Osteocyte (in vitro differentiated cells): ENCODE results near the gene CXXC5. TPM values are rescaled to one million over a fixed set of nuclear protein-coding genes. Genes with fewer than 3 reads are reported as not detected.
A peak's percentile ranks its signal among the peaks of the same experiment; 100 is the strongest.

Source experiments
- DNase-seq: peaks from one replicate; pipeline ENCODE4 v3.0.0; 2021; ENCODE audit warnings: mixed read lengths; ENCODE audit not compliant: unreplicated experiment; ENCODE audit errors: extremely low spot score
- H3K27ac Mint-ChIP-seq: one replicate; pipeline ENCODE4 v1.8.0; 2021; ENCODE audit warnings: mild to moderate bottlenecking, mixed read lengths; ENCODE audit not compliant: unreplicated experiment
- H3K27me3 Mint-ChIP-seq: one replicate; pipeline ENCODE4 v1.8.0; 2021; ENCODE audit warnings: mixed read lengths; ENCODE audit not compliant: unreplicated experiment
- H3K36me3 Mint-ChIP-seq: one replicate; pipeline ENCODE4 v1.8.0; 2021; ENCODE audit warnings: mixed read lengths; ENCODE audit not compliant: unreplicated experiment
- H3K4me1 Mint-ChIP-seq: one replicate; pipeline ENCODE4 v1.8.0; 2021; ENCODE audit warnings: mixed read lengths; ENCODE audit not compliant: unreplicated experiment
- H3K4me3 Mint-ChIP-seq: one replicate; pipeline ENCODE4 v1.8.0; 2021; ENCODE audit warnings: mild to moderate bottlenecking, moderate library complexity, mixed read lengths; ENCODE audit not compliant: unreplicated experiment
- H3K9me3 Mint-ChIP-seq: one replicate; pipeline ENCODE4 v1.8.0; 2021; ENCODE audit warnings: mixed read lengths; ENCODE audit not compliant: unreplicated experiment
- total RNA-seq: library from RNA; stranded (reverse); gene quantifications from 2 replicates; pipeline ENCODE4 v1.2.1, GENCODE V29; 2021
- TF ChIP-seq, protein P1 (sequence below): fragments of 200-600 bp; sonication (generic); IDR thresholded peaks from 2 replicates; pipeline ENCODE4 v1.5.0; 2021; ENCODE audit warnings: antibody characterized with exemption, mild to moderate bottlenecking, moderate library complexity

The CXXC5 gene
- total RNA-seq, 1 donor from 2014 or later = 259 TPM

DNA sequence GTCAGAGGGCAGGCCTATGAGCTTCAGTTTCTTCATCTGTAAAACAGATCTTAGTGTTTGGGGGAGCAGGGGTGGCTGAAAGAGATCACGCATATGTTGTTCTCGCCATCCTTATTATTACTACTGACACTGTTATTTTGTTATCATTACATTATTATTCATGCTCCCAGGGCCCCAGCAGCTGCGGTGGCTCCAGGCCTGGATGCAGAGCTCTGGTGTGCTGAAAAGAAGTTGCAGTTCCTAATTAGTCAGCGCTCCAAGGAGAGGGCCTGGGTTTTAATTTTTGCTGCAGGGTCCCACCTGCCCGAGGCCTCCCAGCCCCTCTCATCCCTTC, 19.5 kb downstream of the CXXC5 start:
- TF ChIP-seq, protein P1, sequence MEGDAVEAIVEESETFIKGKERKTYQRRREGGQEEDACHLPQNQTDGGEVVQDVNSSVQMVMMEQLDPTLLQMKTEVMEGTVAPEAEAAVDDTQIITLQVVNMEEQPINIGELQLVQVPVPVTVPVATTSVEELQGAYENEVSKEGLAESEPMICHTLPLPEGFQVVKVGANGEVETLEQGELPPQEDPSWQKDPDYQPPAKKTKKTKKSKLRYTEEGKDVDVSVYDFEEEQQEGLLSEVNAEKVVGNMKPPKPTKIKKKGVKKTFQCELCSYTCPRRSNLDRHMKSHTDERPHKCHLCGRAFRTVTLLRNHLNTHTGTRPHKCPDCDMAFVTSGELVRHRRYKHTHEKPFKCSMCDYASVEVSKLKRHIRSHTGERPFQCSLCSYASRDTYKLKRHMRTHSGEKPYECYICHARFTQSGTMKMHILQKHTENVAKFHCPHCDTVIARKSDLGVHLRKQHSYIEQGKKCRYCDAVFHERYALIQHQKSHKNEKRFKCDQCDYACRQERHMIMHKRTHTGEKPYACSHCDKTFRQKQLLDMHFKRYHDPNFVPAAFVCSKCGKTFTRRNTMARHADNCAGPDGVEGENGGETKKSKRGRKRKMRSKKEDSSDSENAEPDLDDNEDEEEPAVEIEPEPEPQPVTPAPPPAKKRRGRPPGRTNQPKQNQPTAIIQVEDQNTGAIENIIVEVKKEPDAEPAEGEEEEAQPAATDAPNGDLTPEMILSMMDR = no peak
- peak overlapping the region; percentile 81 for H3K27ac Mint-ChIP-seq
- H3K27me3 Mint-ChIP-seq = no peaks in the 10 kb centered on the region
- H3K4me1 Mint-ChIP-seq = peaks cover 88% of the 10 kb centered on the region
- H3K36me3 Mint-ChIP-seq = peaks cover 3% of the 10 kb centered on the region
- H3K4me3 Mint-ChIP-seq = peak overlapping the region; percentile 55
- no peaks in the 10 kb centered on the region for H3K9me3 Mint-ChIP-seq
- no peak for DNase-seq

- peaks cover 3% of the 10 kb centered on the region for H3K36me3 Mint-ChIP-seq
- peak overlapping the region; percentile 91 for H3K27ac Mint-ChIP-seq
- peak overlapping the region; percentile 55 for H3K4me3 Mint-ChIP-seq
- peaks cover 89% of the 10 kb centered on the region for H3K4me1 Mint-ChIP-seq
- DNase-seq = no peak
- H3K27me3 Mint-ChIP-seq = no peaks in the 10 kb centered on the region
- H3K9me3 Mint-ChIP-seq = no peaks in the 10 kb centered on the region
- TF ChIP-seq, protein P1 = no peak
Observed at GRCh38 chr5:139668064-139668880, 20.1 kb downstream of the CXXC5 start.

- Mint-ChIP-seq H3K36me3 (peaks cover 3% of the 10 kb centered on the region), H3K4me1 (peaks cover 91% of the 10 kb centered on the region), H3K9me3 (no peaks in the 10 kb centered on the region), H3K27me3 (no peaks in the 10 kb centered on the region), H3K27ac (peak overlapping the region; percentile 91), H3K4me3 (peak overlapping the region; percentile 51)
- DNase-seq = no peak
- TF ChIP-seq, protein P1 = no peak
Observed at GRCh38 chr5:139668924-139669661, 20.9 kb downstream of the CXXC5 start.

- H3K27me3 Mint-ChIP-seq = no peaks in the 10 kb centered on the region
- H3K9me3 Mint-ChIP-seq = no peaks in the 10 kb centered on the region
- TF ChIP-seq, protein P1 = no peak
- peak overlapping the region; percentile 45 for H3K4me3 Mint-ChIP-seq
- H3K4me1 Mint-ChIP-seq = peaks cover 89% of the 10 kb centered on the region
- peaks cover 4% of the 10 kb centered on the region for H3K36me3 Mint-ChIP-seq
- no peak for DNase-seq
- H3K27ac Mint-ChIP-seq = peak overlapping the region; percentile 91
Observed at GRCh38 chr5:139669662-139670368, 21.7 kb downstream of the CXXC5 start.
